Mononuclear cell (primary cell): ENCODE measurements around the gene PREB. TPM values are rescaled to one million over a fixed set of nuclear protein-coding genes. Genes with fewer than 3 reads are reported as not detected.
"Not testable (repeated sequence)": the region's sequence is repeated elsewhere in the genome, so short reads cannot be mapped to it uniquely, and the experiment has no call there.

Experiments used
- H3K27me3 ChIP-seq: 2 replicates; pipeline ENCODE4 v1.6.0; 2011; ENCODE audit warnings: low read length, control low read depth; ENCODE audit not compliant: insufficient read depth
- H3K4me1 ChIP-seq: 2 replicates; pipeline ENCODE4 v1.5.1; 2011; ENCODE audit warnings: mild to moderate bottlenecking, low read length, control low read depth; ENCODE audit not compliant: insufficient read depth
- H3K4me3 ChIP-seq: 2 replicates; pipeline ENCODE4 v1.5.1; 2011; ENCODE audit warnings: mild to moderate bottlenecking, low read length, moderate library complexity
- H3K9me3 ChIP-seq: 2 replicates; pipeline ENCODE4 v1.5.1; 2011; ENCODE audit warnings: low read depth, mild to moderate bottlenecking, control low read depth, low read length
- total RNA-seq: library from RNA; depleted of rRNA; stranded (reverse); fragments of >200 nt; gene quantifications from one replicate; pipeline ENCODE4 v1.2.3, GENCODE V29; 2012

The PREB gene, protein sequence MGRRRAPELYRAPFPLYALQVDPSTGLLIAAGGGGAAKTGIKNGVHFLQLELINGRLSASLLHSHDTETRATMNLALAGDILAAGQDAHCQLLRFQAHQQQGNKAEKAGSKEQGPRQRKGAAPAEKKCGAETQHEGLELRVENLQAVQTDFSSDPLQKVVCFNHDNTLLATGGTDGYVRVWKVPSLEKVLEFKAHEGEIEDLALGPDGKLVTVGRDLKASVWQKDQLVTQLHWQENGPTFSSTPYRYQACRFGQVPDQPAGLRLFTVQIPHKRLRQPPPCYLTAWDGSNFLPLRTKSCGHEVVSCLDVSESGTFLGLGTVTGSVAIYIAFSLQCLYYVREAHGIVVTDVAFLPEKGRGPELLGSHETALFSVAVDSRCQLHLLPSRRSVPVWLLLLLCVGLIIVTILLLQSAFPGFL
- total RNA-seq: 11.0 TPM

DNA sequence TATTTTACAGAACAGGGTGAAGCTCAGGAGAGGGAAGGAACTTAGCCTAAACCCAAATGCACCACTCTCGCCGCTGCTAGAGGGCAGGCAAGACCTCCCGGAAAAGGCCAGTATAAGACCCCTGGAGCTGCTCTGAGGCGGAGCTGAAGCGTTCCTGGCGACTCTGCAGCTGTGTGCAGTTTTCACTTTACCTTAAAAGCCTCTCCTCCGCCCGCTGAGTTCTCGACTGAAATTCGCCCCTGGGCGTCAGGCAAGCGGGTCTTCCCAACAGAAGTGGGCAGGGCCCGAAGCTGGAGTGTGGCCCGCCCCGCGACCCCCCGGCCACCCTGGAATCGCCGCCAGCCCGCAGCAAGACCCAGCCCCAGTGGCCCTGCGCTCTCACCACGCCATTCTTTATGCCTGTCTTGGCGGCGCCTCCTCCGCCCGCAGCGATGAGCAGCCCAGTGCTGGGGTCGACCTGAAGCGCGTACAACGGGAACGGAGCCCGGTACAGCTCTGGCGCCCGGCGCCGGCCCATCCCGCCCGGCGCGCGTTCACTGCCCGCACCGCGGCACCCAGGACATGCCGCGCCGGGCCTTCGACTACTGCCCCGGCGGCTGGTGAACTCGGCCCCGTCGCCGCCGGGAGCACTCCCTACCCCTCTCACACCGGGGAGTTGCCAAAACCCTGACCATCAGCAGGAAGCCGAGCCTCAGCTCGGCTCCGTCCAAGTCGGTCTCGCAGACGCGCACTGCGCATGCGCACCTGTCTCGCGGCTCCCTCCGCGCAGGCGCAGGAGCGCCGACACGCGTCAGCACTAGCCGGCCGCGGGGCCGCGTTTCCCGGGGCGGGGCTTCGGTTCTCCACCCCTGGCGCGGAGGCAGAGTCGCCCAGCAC, at the start of gene PREB:
Gene PREB (minus strand): TSS at position 732 of the 876 bp plus-strand sequence. CDS start 215 bp downstream, at position 517.
- Histone ChIP-seq H3K4me1 (peaks cover 18% of the 10 kb centered on the region), H3K4me3 (peak within 1 kb of the TSS; percentile 95), H3K27me3 (no peaks in the 10 kb centered on the region), H3K9me3 (no peaks in the 10 kb centered on the region)

GRCh38 chr2:27184115-27184514, 49.7 kb upstream of the PREB start:
- Histone ChIP-seq H3K9me3 (no peaks in the 10 kb centered on the region), H3K4me1 (no peaks in the 10 kb centered on the region), H3K27me3 (peaks cover 8% of the 10 kb centered on the region), H3K4me3 (no peak overlapping the region)

GRCh38 chr2:27182346-27182745, 47.9 kb upstream of the PREB start:
- H3K9me3 ChIP-seq: no peaks in the 10 kb centered on the region
- no peaks in the 10 kb centered on the region for H3K4me1 ChIP-seq

GRCh38 chr2:27179344-27180000, 45.0 kb upstream of the PREB start:
- Histone ChIP-seq H3K9me3 (no peaks in the 10 kb centered on the region), H3K4me1 (no peaks in the 10 kb centered on the region), H3K27me3 (peaks cover 9% of the 10 kb centered on the region), H3K4me3 (no peak overlapping the region)

More at GRCh38 chr2:27182346-27182745, 47.9 kb upstream of the PREB start:
- no peak overlapping the region for H3K4me3 ChIP-seq
- H3K27me3 ChIP-seq: peaks cover 9% of the 10 kb centered on the region

DNA sequence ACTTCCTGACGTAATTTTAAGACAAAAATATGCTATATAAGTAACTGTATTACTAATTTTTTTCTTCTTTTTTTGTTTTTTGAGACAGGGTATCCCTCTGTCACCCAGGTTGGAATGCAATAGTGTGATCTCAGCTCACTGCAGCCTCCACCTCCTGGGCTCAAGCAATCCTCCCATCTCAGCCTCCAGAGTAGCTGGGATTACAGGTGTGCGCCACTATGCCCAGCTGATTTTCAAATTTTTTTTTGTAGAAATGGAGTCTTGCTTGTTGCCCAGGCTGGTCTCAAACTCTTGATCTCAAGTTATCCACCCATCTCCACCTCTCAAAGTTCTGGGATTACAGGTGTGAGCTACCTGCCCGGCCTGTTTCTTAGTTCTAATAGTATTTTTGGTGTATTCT, 44.0 kb upstream of the PREB start:
- no peaks in the 10 kb centered on the region for H3K4me1 ChIP-seq
- H3K9me3 ChIP-seq: no peaks in the 10 kb centered on the region
- peaks cover 9% of the 10 kb centered on the region for H3K27me3 ChIP-seq
- H3K4me3 ChIP-seq: no peak overlapping the region

DNA sequence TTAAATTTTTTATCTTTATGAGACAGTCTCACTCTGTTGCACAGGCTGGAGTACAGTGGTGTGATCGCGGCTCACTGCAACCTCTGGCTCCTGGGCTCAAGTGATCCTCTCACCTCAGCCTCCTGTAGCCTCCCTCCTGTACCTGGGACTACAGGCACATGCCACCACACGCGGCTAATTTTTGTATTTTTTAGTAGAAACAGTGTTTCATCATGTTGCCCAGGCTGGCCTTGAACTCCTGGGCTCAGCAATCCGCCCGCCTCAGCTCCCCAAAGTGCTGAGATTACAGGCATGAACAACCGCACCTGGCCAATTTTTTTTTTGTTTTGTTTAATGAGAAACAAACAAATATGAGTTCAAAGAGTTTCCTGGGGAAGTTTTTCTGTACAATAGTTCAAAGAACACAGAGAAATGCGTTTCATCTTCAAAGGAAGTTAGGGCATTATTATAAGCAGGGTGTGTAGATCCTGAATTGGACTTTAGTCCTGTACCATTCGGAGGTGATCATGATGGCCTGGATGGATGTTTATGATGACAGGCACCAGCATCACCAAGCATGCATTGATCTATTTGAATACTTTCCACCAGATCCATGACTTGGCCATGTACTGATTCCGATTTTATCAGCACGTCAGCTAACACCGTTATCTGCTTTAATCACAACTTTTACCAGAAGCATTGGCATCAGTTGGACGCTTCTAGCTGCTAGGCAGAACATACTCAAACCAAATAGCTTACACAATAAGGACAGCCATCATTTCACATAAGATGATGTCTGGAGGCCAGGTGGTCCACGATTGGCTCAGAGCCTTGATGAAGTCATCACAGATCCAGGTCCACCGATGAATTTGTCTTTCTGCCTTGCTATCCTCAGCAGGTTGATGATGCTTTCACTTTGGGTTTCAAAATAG, 43.3 kb upstream of the PREB start:
- no peak overlapping the region for H3K4me3 ChIP-seq
- peaks cover 9% of the 10 kb centered on the region for H3K27me3 ChIP-seq
- no peaks in the 10 kb centered on the region for H3K4me1 ChIP-seq
- H3K9me3 ChIP-seq: no peaks in the 10 kb centered on the region

DNA sequence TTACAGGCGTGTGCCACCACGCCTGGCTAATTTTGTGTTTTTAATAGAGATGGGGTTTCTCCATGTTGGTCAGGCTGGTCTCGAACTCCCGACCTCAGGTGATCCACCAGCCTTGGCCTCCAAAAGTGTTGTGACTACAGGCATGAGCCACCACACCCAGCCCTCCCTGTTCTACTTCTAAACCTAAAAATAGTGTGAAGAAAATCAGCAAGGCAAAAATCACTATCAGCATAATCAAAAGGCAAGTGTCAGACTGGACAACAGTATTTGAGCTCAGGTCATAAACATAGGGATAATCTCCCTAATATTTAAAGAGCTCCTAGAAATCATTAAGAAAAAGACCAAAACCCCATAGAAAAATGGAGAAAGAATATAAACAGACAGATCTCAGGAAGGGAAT, 41.3 kb upstream of the PREB start:
- H3K4me1 ChIP-seq, H3K27me3 ChIP-seq, H3K9me3 ChIP-seq, H3K4me3 ChIP-seq: not testable (repeated sequence)

- peaks cover 12% of the 10 kb centered on the region for H3K27me3 ChIP-seq
- H3K4me1 ChIP-seq: peaks cover 2% of the 10 kb centered on the region
- H3K4me3 ChIP-seq: no peak overlapping the region
- H3K9me3 ChIP-seq: no peaks in the 10 kb centered on the region
Observed at GRCh38 chr2:27175330-27175729, 40.9 kb upstream of the PREB start.

DNA sequence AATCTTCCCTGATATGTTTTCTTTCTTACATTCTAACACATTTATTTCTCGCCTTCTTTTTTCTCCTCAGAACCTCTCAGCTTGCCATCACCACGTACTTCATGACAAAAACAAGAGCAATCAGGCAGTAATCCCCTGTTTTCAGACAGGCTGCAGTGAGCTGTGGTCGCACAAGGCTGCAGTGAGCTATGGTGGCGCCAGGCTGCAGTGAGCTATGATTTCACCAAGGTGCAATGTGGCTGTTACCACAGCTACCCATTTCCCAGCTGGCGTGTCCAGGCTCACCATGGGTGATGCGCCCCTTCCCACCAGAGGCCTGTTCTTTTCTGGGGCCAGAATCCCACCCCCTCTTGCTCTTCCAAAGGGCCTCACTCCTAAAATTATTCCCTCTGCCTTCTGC, 40.2 kb upstream of the PREB start:
- Histone ChIP-seq H3K4me3 (no peak overlapping the region), H3K4me1 (peaks cover 7% of the 10 kb centered on the region), H3K9me3 (no peaks in the 10 kb centered on the region), H3K27me3 (peaks cover 8% of the 10 kb centered on the region)

DNA sequence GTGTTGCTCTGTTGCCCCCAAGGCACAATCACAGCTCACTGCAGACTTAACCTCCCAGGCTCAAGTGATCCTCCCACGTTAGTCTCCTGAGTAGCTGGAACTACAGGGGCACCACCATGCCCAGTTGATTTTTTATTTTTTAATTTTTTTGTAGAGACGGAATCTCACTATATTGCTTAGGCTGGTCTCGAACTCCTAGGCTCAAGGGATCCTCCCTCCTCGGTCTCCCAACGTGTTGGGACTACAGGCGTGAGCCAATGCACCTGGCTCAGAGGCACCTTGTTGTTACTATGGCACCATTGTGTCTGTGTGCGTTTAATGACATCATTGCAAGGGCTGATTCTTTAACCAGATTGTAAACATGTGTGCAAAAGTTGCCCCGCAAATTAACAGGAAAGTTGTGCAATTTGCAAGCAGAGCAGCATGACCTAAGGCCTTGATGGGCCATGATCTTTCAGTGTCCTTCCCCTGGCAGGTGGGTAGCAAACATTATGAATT, 37.0 kb upstream of the PREB start:
- Histone ChIP-seq H3K9me3 (no peaks in the 10 kb centered on the region), H3K4me3 (no peak overlapping the region), H3K27me3 (peaks cover 4% of the 10 kb centered on the region), H3K4me1 (peaks cover 7% of the 10 kb centered on the region)

GRCh38 chr2:27170581-27171337, 36.3 kb upstream of the PREB start:
- Histone ChIP-seq H3K4me1 (peaks cover 7% of the 10 kb centered on the region), H3K27me3 (peaks cover 4% of the 10 kb centered on the region), H3K9me3 (no peaks in the 10 kb centered on the region), H3K4me3 (no peak overlapping the region)

GRCh38 chr2:27164960-27165763, 30.7 kb upstream of the PREB start:
- H3K27me3 ChIP-seq: no peaks in the 10 kb centered on the region
- peaks cover 3% of the 10 kb centered on the region for H3K4me1 ChIP-seq
- no peak overlapping the region for H3K4me3 ChIP-seq
- no peaks in the 10 kb centered on the region for H3K9me3 ChIP-seq
